Spleen (tissue), 7 donors: ENCODE data around the gene UTS2R.

Source experiments
- POLR2AphosphoS5 ChIP-seq, 3 donors: sonication (generic); formaldehyde crosslinking; IDR thresholded peaks; one replicate each; pipeline ENCODE4 v1.5.1; 2017; ENCODE audit warnings: antibody characterized with exemption in 3 of 3
- TF ChIP-seq, protein P1 (sequence below), 11 experiments: fragments of 200-600 bp in 7 of 11; fragments of 450-650 bp in 4 of 11; sonication (generic) in 4 of 11; IDR thresholded peaks in 8 of 11; conservative IDR thresholded peaks in 3 of 11; 1 replicate in 7 of 11; 2 replicates in 4 of 11; pipeline versions ENCODE4 v1.4.0 to v1.8.0; 2016 to 2021; ENCODE audit warnings: antibody characterized with exemption in 11 of 11, inconsistent platforms in 4 of 11, mild to moderate bottlenecking in 1 of 11
- donor health status: DM: no; HTN: no; CAD: no; lungs with moderate emphysema.
- donor health status: DM: no; HTN: no; CAD: no.
- donor health status: DM: no; HTN: no; CAD: no.

DNA sequence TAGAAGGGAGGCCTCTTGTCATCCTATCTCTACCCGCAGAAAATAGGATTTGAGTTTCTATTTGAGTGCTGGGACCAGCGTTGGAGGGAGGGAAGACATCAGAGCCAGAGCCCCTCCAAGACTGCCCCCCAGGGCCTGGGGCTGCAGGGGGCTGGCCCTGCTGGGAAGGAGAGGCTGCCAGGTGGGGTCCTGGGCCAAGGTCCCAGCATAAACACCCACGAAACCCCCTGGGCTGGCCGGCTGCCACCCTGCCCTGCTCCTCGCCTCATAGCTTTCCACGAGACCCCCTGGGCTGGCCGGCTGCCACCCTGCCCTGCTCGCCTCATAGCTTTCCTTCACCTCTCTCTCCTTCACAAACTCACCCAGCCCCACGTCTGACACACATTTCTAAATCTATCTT is 23.1 kb upstream of the UTS2R start:
- TF ChIP-seq, protein P1, sequence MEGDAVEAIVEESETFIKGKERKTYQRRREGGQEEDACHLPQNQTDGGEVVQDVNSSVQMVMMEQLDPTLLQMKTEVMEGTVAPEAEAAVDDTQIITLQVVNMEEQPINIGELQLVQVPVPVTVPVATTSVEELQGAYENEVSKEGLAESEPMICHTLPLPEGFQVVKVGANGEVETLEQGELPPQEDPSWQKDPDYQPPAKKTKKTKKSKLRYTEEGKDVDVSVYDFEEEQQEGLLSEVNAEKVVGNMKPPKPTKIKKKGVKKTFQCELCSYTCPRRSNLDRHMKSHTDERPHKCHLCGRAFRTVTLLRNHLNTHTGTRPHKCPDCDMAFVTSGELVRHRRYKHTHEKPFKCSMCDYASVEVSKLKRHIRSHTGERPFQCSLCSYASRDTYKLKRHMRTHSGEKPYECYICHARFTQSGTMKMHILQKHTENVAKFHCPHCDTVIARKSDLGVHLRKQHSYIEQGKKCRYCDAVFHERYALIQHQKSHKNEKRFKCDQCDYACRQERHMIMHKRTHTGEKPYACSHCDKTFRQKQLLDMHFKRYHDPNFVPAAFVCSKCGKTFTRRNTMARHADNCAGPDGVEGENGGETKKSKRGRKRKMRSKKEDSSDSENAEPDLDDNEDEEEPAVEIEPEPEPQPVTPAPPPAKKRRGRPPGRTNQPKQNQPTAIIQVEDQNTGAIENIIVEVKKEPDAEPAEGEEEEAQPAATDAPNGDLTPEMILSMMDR (IDR thresholded peaks at IDR 0.05 in 8 of 11, conservative IDR thresholded peaks at IDR 0.05 in 3 of 11) = no peak
- TF ChIP-seq POLR2AphosphoS5 (IDR thresholded peaks at IDR 0.05) = no peak
